Measurements from ENCODE around the gene EBF3. TPM values are rescaled to one million over a fixed set of nuclear protein-coding genes. Genes with fewer than 3 reads are reported as not detected.

Gene EBF3
- total RNA-seq, 6 experiments from 2014 or later, result 0.12 TPM; not detected in 5

- TF ChIP-seq CTCF (IDR thresholded peaks at IDR 0.05) (no peak), POLR2A (IDR thresholded peaks at IDR 0.05) (no peak)
- peaks cover 0 to 33% (median 0%) of the 10 kb centered on the region in 4 donors for H3K4me1 ChIP-seq
- WGBS (ENCODE audit: insufficient coverage, low coverage, low lambda C conversion rate, missing lambda C conversion rate), result 52% methylated on average over 8 of the region's 59 CpGs
- DNase-seq (no peak), ATAC-seq (no peak)
- peaks cover 25 to 50% of the 10 kb centered on the region in 2 donors for H3K27me3 ChIP-seq
- H3K4me3 ChIP-seq, result no peak overlapping the region
- intact Hi-C loops (cut with DNase I), result loop anchor here (5.0 to 10.0 kb wide), 2 partner anchors 946 to 948 kb away; no protein-coding TSS in a partner anchor
- no peaks in the 10 kb centered on the region for H3K9me3 ChIP-seq
- no peaks in the 10 kb centered on the region for H3K36me3 ChIP-seq
- no peak overlapping the region for H3K27ac ChIP-seq
Observed at GRCh38 chr10:129972966-129973673, 9.0 kb upstream of the EBF3 start.

DNA sequence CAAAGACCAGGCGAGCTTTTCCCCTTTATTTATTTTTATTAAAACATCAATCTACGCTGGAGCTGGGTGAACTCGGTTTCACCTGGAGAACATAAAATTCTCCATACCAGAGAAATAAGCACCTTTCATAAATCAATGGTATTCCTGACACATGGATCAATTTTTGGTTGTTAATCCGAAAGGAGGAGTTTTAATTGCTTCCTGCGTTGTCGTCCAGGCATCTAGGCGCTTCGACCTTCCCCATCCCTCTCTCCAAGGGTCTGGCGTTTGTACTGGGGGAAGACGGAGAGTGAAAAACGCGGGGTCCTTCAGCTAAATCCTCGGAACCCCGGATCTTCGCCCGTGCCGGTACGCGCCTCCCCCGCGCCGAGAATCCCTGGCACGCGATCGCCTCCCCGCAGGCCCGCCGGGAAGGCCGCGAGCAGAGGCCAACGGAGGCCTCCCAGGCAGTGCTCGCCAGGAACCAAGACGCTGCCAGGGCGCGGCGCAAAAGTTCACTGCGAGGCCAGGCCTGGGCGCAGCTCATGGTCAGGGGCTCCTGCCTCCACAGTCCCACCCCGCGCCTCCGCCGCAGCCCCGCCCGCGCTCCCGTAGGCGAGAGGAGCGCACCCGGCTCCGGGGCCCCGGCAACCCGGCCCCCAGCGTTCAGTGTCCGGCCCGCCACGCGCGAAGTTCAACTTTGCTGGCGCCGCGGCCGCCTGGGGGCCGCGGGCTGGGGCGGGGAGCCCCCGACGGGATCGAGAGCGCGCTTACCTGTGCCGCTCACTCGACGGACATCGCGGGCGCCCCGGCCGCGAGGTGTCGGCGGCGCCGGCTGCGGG is 8.3 kb upstream of the EBF3 start:
- Histone ChIP-seq H3K27ac (no peak overlapping the region), H3K4me3 (no peak overlapping the region), H3K4me1 (peaks cover 0 to 40% (median 0%) of the 10 kb centered on the region in 4 donors), H3K9me3 (no peaks in the 10 kb centered on the region), H3K27me3 (peaks cover 25 to 57% of the 10 kb centered on the region in 2 donors), H3K36me3 (no peaks in the 10 kb centered on the region)
- intact Hi-C loops (cut with DNase I), result loop anchor here (5.0 to 10.0 kb wide), 2 partner anchors 945 to 948 kb away; no protein-coding TSS in a partner anchor
- TF ChIP-seq CTCF (IDR thresholded peaks at IDR 0.05), result no peak
- TF ChIP-seq POLR2A (IDR thresholded peaks at IDR 0.05), result no peak
- 4% methylated on average over 8 of the region's 84 CpGs for WGBS (ENCODE audit: insufficient coverage, low coverage, low lambda C conversion rate, missing lambda C conversion rate)
- no peak for ATAC-seq
- DNase-seq, result no peak

GRCh38 chr10:129971381-129972144 is 7.5 kb upstream of the EBF3 start:
- intact Hi-C loops (cut with DNase I), result loop anchor here (5.0 to 10.0 kb wide), 2 partner anchors 944 to 947 kb away; no protein-coding TSS in a partner anchor

More at GRCh38 chr10:129971381-129972144, 7.5 kb upstream of the EBF3 start:
- 2% methylated on average over 13 of the region's 84 CpGs for WGBS (ENCODE audit: insufficient coverage, low coverage, low lambda C conversion rate, missing lambda C conversion rate)
- Histone ChIP-seq H3K27ac (no peak overlapping the region), H3K36me3 (no peaks in the 10 kb centered on the region), H3K4me3 (no peak overlapping the region), H3K27me3 (peaks cover 31 to 65% of the 10 kb centered on the region in 2 donors), H3K4me1 (peaks cover 0 to 46% (median 0%) of the 10 kb centered on the region in 4 donors), H3K9me3 (no peaks in the 10 kb centered on the region)
- DNase-seq (peak in 1 of 3 donors; percentile 63), ATAC-seq (peak; percentile 89 to 96 (median 94))
- no peak for TF ChIP-seq POLR2A (IDR thresholded peaks at IDR 0.05)
- TF ChIP-seq CTCF (IDR thresholded peaks at IDR 0.05), result peak; percentile 35 to 85 (median 46)
